ENCODE data around the gene NUP210L. TPM values are rescaled to one million over a fixed set of nuclear protein-coding genes. Genes with fewer than 3 reads are reported as not detected.

NUP210L gene
- total and polyA plus RNA-seq, 2 of the 13 experiments (the other 11 are each of a cell fraction or from before 2014, with no cell fraction given), result not detected

GRCh38 chr1:153967107-153967999 lies 187.5 kb downstream of the NUP210L start, which contains the start of gene CREB3L4 (continued):
- TF ChIP-seq ZNF556 (CRISPR knock-in tag; IDR thresholded peaks at IDR 0.05; ENCODE audit: borderline replicate concordance) (peak; percentile 53; the same call in 1 of the 2 replicates), ESRRA (CRISPR knock-in tag; IDR thresholded peaks at IDR 0.05; ENCODE audit: low read depth) (no peak), HNF1B (CRISPR knock-in tag; IDR thresholded peaks at IDR 0.05) (peak; percentile 83), HCFC1 (IDR thresholded peaks at IDR 0.05; ENCODE audit: low read depth, low read length) (0 out of 2 replicates have a peak, but pooled peaks have one; percentile 5), ZNF576 (CRISPR knock-in tag; IDR thresholded peaks at IDR 0.05) (no peak), HMGXB4 (CRISPR knock-in tag; IDR thresholded peaks at IDR 0.05; ENCODE audit: borderline replicate concordance in 1 of 2, low read depth in 1 of 2) (peak; percentile 66 to 80; a peak in 3 of 4 replicates), CHCHD3 (CRISPR knock-in tag; IDR thresholded peaks at IDR 0.05) (0 out of 2 replicates have a peak, but pooled peaks have one; percentile 46), ZZZ3 (CRISPR knock-in tag; IDR thresholded peaks at IDR 0.05; ENCODE audit: borderline replicate concordance) (0 out of 2 replicates have a peak, but pooled peaks have one; percentile 24), ZNF562 (CRISPR knock-in tag; IDR thresholded peaks at IDR 0.05; ENCODE audit: borderline replicate concordance) (no peak), FIP1L1 (IDR thresholded peaks at IDR 0.05; ENCODE audit: borderline replicate concordance, insufficient read depth, low read depth, low read length) (no peak), ZHX1 (CRISPR knock-in tag; IDR thresholded peaks at IDR 0.05; ENCODE audit: low read depth) (no peak), ARID5B (CRISPR knock-in tag; IDR thresholded peaks at IDR 0.05) (peak; percentile 77), ZNF296 (CRISPR knock-in tag; conservative IDR thresholded peaks at IDR 0.05) (no peak), ZNF496 (CRISPR knock-in tag; IDR thresholded peaks at IDR 0.05; ENCODE audit: insufficient replicate concordance) (no peak), PPARG (CRISPR knock-in tag; conservative IDR thresholded peaks at IDR 0.05) (no peak), FOXM1 (CRISPR knock-in tag; IDR thresholded peaks at IDR 0.05) (no peak)

Measured in HepG2 (cell line).